ENCODE data around the gene TOP3A. TPM values are rescaled to one million over a fixed set of nuclear protein-coding genes. Genes with fewer than 3 reads are reported as not detected.

TOP3A gene
- total RNA-seq, 2 donors from 2014 or later = 27.2 to 45.4 TPM

- no peaks in the 10 kb centered on the region for H3K4me1 ChIP-seq
- no peak overlapping the region for H3K4me3 ChIP-seq
- intact Hi-C loops (cut with DNase I) = no loop called here
- peaks cover 4% of the 10 kb centered on the region for H3K36me3 ChIP-seq
- H3K27ac ChIP-seq = no peak overlapping the region
- no peak overlapping the region for H3K9ac ChIP-seq (ENCODE audit: low read depth in 2 of 2, low read length in 2 of 2)
- H3K9me3 ChIP-seq = no peaks in the 10 kb centered on the region
- no peak for DNase-seq
- H3K27me3 ChIP-seq = no peaks in the 10 kb centered on the region
- TF ChIP-seq CTCF (IDR thresholded peaks at IDR 0.05) = no peak
Measured at GRCh38 chr17:18327093-18327492, 12.3 kb upstream of the TOP3A start.

GRCh38 chr17:18326572-18326971 is 11.8 kb upstream of the TOP3A start:
- DNase-seq = no peak
- H3K4me3 ChIP-seq = no peak overlapping the region
- no peaks in the 10 kb centered on the region for H3K9me3 ChIP-seq
- intact Hi-C loops (cut with DNase I) = no loop called here
- H3K4me1 ChIP-seq = no peaks in the 10 kb centered on the region
- no peak overlapping the region for H3K9ac ChIP-seq (ENCODE audit: low read depth in 2 of 2, low read length in 2 of 2)
- H3K27ac ChIP-seq = no peak overlapping the region
- H3K36me3 ChIP-seq = peaks cover 4% of the 10 kb centered on the region
- no peaks in the 10 kb centered on the region for H3K27me3 ChIP-seq
- TF ChIP-seq CTCF (IDR thresholded peaks at IDR 0.05) = no peak

- Histone ChIP-seq H3K27ac (no peak overlapping the region), H3K36me3 (peaks cover 4% of the 10 kb centered on the region), H3K9me3 (no peaks in the 10 kb centered on the region), H3K9ac (ENCODE audit: low read depth in 2 of 2, low read length in 2 of 2) (no peak overlapping the region), H3K4me1 (no peaks in the 10 kb centered on the region), H3K27me3 (no peaks in the 10 kb centered on the region), H3K4me3 (no peak overlapping the region)
- DNase-seq = no peak
- no peak for TF ChIP-seq CTCF (IDR thresholded peaks at IDR 0.05)
- intact Hi-C loops (cut with DNase I) = no loop called here
Measured at GRCh38 chr17:18326039-18326438, 11.2 kb upstream of the TOP3A start.

- H3K36me3 ChIP-seq = peaks cover 4% of the 10 kb centered on the region
- H3K27ac ChIP-seq = no peak overlapping the region
- no peak overlapping the region for H3K9ac ChIP-seq (ENCODE audit: low read depth in 2 of 2, low read length in 2 of 2)
- H3K4me3 ChIP-seq = no peak overlapping the region
- DNase-seq = no peak
- intact Hi-C loops (cut with DNase I) = no loop called here
- TF ChIP-seq CTCF (IDR thresholded peaks at IDR 0.05) = no peak
- no peaks in the 10 kb centered on the region for H3K27me3 ChIP-seq
- no peaks in the 10 kb centered on the region for H3K9me3 ChIP-seq
- peaks cover 6% of the 10 kb centered on the region for H3K4me1 ChIP-seq
Measured at GRCh38 chr17:18324140-18325050, 9.6 kb upstream of the TOP3A start.

- H3K9ac ChIP-seq (ENCODE audit: low read depth in 2 of 2, low read length in 2 of 2) = no peak overlapping the region
- no peak overlapping the region for H3K4me3 ChIP-seq
- no peaks in the 10 kb centered on the region for H3K27me3 ChIP-seq
- intact Hi-C loops (cut with DNase I) = no loop called here
- peaks cover 4% of the 10 kb centered on the region for H3K36me3 ChIP-seq
- H3K27ac ChIP-seq = no peak overlapping the region
- H3K9me3 ChIP-seq = no peaks in the 10 kb centered on the region
- no peak for DNase-seq
- no peak for TF ChIP-seq CTCF (IDR thresholded peaks at IDR 0.05)
- H3K4me1 ChIP-seq = peaks cover 12% of the 10 kb centered on the region
Measured at GRCh38 chr17:18323507-18324139, 8.8 kb upstream of the TOP3A start.
